ENCODE results near the gene ISCU.
A peak's percentile ranks its signal among the peaks of the same experiment; 100 is the strongest.

ISCU gene

DNA sequence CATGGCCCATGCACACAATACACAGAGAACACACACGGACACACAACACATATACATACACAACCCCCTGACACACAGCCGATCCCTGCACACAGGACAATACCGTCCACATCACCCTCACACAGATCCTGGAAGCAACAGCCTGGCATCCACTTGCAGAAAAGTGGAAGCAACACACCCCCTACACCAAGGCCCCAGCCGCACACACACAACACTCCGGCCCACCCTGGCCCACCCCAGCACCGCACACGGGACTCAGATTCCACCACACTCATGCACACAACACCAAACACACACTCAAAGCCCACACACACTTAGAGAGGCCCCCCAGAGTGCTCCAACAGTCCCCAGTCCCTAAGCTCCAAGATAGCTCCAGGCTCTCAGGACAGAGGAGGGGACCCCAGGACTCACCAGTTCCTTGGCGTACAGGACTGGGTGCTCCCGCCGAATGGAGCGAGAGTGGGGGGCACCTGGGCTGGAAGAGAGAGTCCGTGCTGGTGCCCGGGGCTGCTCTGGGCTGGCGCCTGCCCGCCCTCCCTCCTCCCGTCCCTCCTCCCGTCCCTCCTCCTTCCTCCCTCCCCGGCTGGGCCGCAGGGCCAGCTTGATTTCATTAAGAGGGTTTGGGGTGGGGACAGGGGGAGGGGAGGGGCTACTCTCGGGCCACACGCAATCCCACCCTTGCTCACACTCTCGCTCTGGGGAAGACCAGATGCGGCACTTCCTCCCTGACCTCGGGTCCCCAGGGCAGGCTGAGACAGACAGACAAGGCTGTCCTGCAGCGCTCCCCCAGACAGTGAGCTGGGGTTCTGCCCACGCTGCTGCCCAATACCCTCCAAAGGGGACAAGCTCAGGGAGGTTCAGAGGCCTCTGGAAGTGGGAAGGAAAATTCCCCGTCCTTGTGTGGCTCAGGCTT, 35.4 kb downstream of the ISCU start, which contains the start of gene TMEM119:
TSS of gene TMEM119 (minus strand) at position 526 of the 913 bp plus-strand sequence. CDS start 5,701 bp downstream, outside the sequence.
- H3K4me3 ChIP-seq (ENCODE audit: control insufficient read depth, low read depth, low read length) = peak within 1 kb of the TSS; percentile 70
- DNase-seq (ENCODE audit: low read depth) = peak; percentile 85
- TF ChIP-seq, protein P1, sequence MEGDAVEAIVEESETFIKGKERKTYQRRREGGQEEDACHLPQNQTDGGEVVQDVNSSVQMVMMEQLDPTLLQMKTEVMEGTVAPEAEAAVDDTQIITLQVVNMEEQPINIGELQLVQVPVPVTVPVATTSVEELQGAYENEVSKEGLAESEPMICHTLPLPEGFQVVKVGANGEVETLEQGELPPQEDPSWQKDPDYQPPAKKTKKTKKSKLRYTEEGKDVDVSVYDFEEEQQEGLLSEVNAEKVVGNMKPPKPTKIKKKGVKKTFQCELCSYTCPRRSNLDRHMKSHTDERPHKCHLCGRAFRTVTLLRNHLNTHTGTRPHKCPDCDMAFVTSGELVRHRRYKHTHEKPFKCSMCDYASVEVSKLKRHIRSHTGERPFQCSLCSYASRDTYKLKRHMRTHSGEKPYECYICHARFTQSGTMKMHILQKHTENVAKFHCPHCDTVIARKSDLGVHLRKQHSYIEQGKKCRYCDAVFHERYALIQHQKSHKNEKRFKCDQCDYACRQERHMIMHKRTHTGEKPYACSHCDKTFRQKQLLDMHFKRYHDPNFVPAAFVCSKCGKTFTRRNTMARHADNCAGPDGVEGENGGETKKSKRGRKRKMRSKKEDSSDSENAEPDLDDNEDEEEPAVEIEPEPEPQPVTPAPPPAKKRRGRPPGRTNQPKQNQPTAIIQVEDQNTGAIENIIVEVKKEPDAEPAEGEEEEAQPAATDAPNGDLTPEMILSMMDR (conservative IDR thresholded peaks at IDR 0.05; ENCODE audit: control insufficient read depth, insufficient read depth, low read depth, low read length) = no peak

GRCh38 chr12:108598553-108599250, 36.3 kb downstream of the ISCU start:
- H3K4me3 ChIP-seq (ENCODE audit: control insufficient read depth, low read depth, low read length) = peak overlapping the region; percentile 70
- no peak for DNase-seq (ENCODE audit: low read depth)
- TF ChIP-seq, protein P1 (conservative IDR thresholded peaks at IDR 0.05; ENCODE audit: control insufficient read depth, insufficient read depth, low read depth, low read length) = no peak

DNA sequence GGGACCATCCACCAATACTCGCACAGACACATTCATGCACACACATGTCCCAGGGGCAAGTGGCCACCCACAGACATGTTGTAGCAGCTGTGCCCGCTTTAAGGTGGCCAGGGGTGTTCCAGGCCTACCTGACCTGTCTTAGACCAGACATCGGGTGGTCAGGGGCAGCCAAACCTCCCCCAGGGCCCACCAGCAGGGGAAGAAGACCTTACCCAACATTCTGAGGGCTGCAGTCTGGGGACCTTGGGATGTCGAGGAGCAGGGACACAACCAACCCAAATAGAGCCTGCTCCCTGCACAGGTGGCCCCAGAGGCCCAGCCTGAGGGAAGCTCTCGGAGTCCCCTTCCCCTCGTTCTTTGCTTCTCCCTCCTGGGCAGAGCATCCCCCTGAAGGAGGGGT, 37.1 kb downstream of the ISCU start:
- no peak overlapping the region for H3K4me3 ChIP-seq (ENCODE audit: control insufficient read depth, low read depth, low read length)
- TF ChIP-seq, protein P1 (conservative IDR thresholded peaks at IDR 0.05; ENCODE audit: control insufficient read depth, insufficient read depth, low read depth, low read length) = no peak
- no peak for DNase-seq (ENCODE audit: low read depth)

- no peak for DNase-seq (ENCODE audit: low read depth)
- no peak overlapping the region for H3K4me3 ChIP-seq (ENCODE audit: control insufficient read depth, low read depth, low read length)
- TF ChIP-seq, protein P1 (conservative IDR thresholded peaks at IDR 0.05; ENCODE audit: control insufficient read depth, insufficient read depth, low read depth, low read length) = no peak
Observed at GRCh38 chr12:108599948-108600701, 37.7 kb downstream of the ISCU start.

- H3K4me3 ChIP-seq (ENCODE audit: control insufficient read depth, low read depth, low read length) = no peak overlapping the region
- TF ChIP-seq, protein P1 (conservative IDR thresholded peaks at IDR 0.05; ENCODE audit: control insufficient read depth, insufficient read depth, low read depth, low read length) = no peak
- no peak for DNase-seq (ENCODE audit: low read depth)
Observed at GRCh38 chr12:108600702-108601007, 38.3 kb downstream of the ISCU start.

GRCh38 chr12:108602209-108602705, 39.9 kb downstream of the ISCU start:
- TF ChIP-seq, protein P1 (conservative IDR thresholded peaks at IDR 0.05; ENCODE audit: control insufficient read depth, insufficient read depth, low read depth, low read length) = no peak
- no peak overlapping the region for H3K4me3 ChIP-seq (ENCODE audit: control insufficient read depth, low read depth, low read length)
- DNase-seq (ENCODE audit: low read depth) = no peak

Measured in fibroblast of mammary gland (primary cell).